ENCODE results near the gene TIGD3. TPM values are rescaled to one million over a fixed set of nuclear protein-coding genes. Genes with fewer than 3 reads are reported as not detected.
A peak's percentile ranks its signal among the peaks of the same experiment; 100 is the strongest.

The TIGD3 gene
- total and polyA plus RNA-seq, 2 of the 8 experiments (the other 6 are each of a cell fraction or from before 2014, with no cell fraction given), result 1.1 to 1.3 TPM

DNA sequence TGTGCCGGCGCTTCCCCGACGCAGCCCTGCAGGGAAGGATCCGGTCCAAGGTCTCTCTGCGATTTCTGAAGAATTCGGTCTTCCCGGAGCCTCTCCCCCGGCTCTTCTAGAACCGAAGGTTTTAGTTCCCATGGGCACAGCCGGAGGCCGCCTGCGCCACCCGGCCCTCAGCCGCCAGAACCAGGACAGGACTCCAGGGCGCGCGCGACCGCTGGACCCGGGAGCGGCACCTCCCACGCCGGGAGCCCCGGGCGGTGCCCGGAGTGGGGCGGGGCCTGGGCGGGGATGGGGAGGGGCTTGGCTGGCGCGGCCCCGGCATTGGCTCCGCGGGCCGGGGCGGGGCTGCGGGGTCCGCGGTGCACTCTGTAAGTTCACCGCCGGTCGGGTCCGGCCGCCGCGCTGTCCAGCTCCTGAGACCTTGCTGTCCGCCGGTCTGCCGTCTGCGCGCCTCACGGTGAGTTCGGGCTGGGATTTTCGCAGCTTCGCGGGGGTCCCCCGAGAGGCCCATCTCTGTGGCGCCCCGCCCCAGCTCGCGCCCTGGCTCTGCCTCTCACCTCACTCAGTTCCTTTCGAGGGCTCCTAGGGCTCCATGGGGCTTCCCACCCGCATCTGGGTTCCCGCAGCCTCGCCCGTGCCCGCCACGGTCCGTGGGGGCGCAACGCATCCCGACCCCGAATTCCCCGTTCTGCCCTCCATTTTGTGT, 39.9 kb upstream of the TIGD3 start, which contains the start of gene CDC42EP2 (continued):
- TF ChIP-seq SIN3A (conservative IDR thresholded peaks at IDR 0.05 in 1 of 2, IDR thresholded peaks at IDR 0.05 in 1 of 2; ENCODE audit: low read depth in 1 of 2, low read length in 2 of 2) (0 out of 4 replicates have a peak, but pooled peaks have one; percentile 24 to 32), POLR2A (IDR thresholded peaks at IDR 0.05; ENCODE audit: control extremely low read depth in 1 of 2, low read depth in 2 of 2, low read length in 2 of 2) (peak; percentile 55 to 67; a peak in 2 of 3 replicates)
- TF ChIP-seq, protein P1, sequence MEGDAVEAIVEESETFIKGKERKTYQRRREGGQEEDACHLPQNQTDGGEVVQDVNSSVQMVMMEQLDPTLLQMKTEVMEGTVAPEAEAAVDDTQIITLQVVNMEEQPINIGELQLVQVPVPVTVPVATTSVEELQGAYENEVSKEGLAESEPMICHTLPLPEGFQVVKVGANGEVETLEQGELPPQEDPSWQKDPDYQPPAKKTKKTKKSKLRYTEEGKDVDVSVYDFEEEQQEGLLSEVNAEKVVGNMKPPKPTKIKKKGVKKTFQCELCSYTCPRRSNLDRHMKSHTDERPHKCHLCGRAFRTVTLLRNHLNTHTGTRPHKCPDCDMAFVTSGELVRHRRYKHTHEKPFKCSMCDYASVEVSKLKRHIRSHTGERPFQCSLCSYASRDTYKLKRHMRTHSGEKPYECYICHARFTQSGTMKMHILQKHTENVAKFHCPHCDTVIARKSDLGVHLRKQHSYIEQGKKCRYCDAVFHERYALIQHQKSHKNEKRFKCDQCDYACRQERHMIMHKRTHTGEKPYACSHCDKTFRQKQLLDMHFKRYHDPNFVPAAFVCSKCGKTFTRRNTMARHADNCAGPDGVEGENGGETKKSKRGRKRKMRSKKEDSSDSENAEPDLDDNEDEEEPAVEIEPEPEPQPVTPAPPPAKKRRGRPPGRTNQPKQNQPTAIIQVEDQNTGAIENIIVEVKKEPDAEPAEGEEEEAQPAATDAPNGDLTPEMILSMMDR (IDR thresholded peaks at IDR 0.05; ENCODE audit: control extremely low read depth in 1 of 3, insufficient read depth in 1 of 3, low read depth in 1 of 3, low read length in 3 of 3), result 0 out of 4 replicates have a peak, but pooled peaks of 1 of the 3 experiments have one; percentile 1

All from H1 (cell line).